ENCODE results near the gene CCDC152.
"Not testable (repeated sequence)": the region's sequence is repeated elsewhere in the genome, so short reads cannot be mapped to it uniquely, and the experiment has no call there.

CCDC152 gene, protein sequence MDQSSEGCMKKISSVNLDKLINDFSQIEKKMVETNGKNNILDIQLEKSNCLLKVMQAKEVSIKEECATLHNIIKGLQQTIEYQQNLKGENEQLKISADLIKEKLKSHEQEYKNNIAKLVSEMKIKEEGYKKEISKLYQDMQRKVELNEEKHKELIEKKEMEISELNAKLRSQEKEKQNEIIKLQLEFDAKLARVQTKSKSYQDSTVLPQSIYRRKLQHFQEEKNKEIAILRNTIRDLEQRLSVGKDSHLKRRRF

DNA sequence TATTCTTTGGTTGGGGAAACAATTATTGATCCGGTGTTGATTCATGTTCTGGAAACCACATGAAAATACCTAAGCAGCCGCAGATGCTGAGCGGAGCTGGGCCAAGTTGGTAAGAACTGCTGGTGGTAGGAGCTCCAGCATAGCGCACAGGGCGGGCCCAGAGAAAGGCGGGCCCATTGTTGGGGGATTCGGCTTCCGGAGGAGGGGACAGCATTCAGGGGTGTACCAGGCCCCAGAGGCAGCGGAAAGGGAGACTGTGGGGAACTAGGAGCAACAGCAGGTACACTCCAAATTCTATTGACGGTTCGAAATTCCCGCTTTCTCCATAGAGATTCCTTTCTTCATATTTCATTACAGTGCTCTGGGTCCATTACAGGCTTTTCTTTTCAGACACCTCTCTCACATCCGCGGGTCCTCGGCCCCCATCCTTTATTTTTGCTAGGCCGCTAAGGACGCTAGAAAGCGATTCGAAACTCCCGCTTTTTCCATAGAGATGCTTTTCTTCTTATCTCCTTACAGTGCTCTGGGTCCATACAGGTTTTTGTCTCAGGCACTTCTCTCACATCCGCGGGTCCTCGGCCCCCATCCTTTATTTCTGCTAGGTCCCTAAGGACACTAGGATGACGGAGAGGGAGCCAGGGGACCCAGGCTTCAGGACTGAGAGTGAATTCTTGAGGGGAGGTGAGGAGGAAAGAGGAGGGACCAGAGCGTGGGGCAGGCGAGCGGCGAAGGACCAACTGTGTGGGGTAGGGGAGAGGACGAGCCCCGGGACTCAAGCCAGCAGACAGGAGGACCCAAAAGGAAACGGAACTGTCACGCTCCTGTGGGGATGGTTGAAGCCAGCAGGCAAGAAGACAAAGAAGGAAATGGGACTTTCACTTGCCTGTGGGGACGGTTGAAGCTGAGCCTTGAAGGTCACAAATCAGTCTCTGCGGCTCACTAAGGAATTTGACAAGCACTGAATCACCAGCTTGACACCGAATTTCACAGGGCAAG lies at the start of gene CCDC152:
CCDC152 (plus strand) TSS at position 213 of the 996 bp plus-strand sequence. CDS start 2,304 bp downstream, outside the sequence.
- DNase-seq: peak; percentile 58 to 71

DNA sequence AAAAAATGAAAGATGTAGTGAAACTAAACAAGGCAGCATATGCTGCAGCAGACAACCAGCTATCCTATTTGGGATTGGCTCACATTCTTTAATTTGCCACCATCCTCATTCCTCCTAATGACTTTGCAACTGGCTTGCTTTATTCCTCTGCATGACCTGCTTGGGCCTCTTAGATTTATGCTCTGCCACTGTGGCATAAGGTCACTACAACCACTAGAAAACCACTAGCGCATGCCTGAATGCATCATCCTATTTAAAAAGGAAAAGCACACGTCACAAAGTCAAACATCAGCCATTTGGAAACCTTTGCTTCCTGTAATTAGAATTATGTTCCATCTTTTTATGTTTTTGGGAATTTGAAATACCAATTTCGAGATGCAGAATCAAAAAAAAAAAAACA lies 40.8 kb upstream of the CCDC152 start:
- DNase-seq: no peak

GRCh38 chr5:42718591-42718990 lies 38.0 kb upstream of the CCDC152 start:
- peak in 1 of 2 experiments; percentile 4 for DNase-seq

DNA sequence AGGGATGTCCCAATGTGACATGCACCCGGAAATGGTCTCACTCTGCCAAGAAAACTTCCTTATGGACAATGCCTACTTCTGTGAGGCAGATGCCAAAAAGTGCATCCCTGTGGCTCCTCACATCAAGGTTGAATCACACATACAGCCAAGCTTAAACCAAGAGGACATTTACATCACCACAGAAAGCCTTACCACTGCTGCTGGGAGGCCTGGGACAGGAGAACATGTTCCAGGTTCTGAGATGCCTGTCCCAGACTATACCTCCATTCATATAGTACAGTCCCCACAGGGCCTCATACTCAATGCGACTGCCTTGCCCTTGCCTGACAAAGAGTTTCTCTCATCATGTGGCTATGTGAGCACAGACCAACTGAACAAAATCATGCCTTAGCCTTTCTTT lies 37.6 kb upstream of the CCDC152 start:
- peak in 1 of 2 experiments; percentile 4 for DNase-seq

DNA sequence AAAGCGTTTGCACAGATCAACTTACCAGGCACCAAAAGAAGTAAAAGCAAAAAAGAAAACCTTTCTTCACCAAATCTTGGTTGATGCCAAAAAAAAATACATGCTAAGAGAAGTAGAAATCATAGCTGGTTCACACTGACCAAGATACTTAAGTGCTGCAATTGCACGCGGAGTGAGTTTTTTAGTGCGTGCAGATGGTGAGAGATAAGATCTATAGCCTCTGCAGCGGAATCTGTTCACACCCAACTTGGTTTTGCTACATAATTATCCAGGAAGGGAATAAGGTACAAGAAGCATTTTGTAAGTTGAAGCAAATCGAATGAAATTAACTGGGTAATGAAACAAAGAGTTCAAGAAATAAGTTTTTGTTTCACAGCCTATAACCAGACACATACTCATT lies 36.4 kb upstream of the CCDC152 start:
- no peak for DNase-seq

DNA sequence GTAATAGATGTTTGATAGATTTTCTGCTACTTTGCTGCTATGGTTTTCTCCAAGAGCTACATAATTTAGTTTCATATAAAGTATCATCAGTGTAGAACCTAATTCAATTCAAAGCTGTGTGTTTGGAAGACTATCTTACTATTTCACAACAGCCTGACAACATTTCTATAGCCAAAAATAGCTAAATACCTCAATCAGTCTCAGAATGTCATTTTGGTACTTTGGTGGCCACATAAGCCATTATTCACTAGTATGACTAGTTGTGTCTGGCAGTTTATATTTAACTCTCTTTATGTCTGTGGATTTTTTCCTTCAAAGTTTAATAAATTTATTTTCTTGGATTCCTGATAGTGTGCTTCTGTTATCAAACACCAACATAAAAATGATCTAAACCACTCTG lies 35.1 kb upstream of the CCDC152 start:
- no peak for DNase-seq

DNA sequence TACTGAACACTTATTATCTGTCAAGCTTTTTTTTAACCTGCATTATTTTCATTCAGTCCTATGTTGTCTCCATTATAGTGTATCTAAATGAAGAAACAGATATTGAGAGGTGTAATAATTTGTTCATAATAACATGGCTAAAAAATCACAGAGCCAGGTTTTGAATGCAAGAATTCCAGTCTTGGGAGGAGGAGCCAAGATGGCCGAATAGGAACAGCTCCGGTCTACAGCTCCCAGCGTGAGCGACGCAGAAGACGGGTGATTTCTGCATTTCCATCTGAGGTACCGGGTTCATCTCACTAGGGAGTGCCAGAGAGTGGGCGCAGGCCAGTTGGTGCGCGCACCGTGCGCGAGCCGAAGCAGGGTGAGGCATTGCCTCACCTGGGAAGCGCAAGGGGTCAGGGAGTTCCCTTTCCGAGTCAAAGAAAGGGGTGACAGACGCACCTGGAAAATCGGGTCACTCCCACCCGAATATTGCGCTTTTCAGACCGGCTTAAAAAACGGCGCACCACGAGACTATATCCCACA lies 22.0 kb upstream of the CCDC152 start:
- not testable (repeated sequence) for DNase-seq

GRCh38 chr5:42740920-42741319 lies 15.7 kb upstream of the CCDC152 start:
- DNase-seq: no peak

- DNase-seq: peak in 1 of 2 experiments; percentile 19
Measured at GRCh38 chr5:42745426-42745825, 11.2 kb upstream of the CCDC152 start.

- DNase-seq: no peak
Measured at GRCh38 chr5:42745856-42746255, 10.8 kb upstream of the CCDC152 start.

DNA sequence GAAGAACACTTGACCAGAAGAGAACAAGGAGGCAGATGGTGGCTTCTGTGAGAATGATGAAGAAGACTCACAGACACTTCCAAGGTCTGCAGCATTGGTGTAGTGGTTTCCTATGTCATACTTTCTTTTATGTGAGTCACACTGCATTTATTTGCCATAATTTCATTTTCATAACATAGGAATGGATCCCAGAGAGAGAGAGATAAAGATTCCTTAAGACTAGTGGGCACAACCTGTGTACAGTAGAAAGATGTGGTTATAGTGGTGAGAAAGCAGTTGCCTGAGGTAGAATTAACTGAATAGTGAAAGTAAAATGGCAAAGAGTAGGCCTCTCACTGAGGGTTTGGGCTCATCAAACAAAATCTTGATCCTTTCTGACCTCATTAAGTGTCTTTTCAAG lies 7.6 kb upstream of the CCDC152 start:
- DNase-seq: no peak

GRCh38 chr5:42750507-42750906 lies 6.1 kb upstream of the CCDC152 start:
- no peak for DNase-seq

DNA sequence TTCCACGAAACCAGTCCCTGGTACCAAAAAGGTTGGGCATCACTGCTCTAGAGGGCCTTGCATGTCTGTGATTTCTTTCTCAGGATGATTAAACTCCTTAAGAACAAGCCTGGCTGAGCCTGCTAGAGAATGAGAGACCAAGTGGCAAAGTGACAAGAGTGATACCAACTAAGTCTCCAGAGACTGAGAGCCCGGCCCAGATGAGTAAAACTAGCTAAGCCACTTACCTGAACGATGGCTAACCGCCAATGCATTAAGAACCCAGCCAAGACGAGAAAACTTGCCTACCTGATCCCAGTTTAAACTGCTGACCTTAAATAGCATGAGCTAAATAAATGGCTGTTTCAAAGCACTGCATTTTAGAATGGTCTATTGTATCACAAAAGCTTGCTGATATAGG lies 5.6 kb upstream of the CCDC152 start:
- DNase-seq: no peak

GRCh38 chr5:42753099-42753498 lies 3.5 kb upstream of the CCDC152 start:
- no peak for DNase-seq

DNA sequence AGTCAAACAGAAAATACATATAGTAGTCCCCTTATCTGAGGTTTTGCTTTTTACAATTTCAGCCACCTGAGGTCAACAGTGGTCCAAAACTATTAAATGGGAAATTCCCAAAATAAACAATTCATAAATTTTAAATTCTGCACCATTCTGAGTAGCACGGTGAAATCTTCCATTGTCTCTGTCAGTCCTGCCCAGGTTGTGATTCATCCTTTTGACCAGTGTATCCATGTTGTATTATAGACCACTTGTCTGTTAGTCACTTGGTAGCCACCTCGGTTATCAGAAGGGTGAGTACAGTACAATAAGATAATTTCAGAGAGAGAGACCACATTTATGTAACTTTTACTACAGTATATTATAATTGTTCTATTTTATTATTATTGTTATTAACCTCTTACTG lies 2.8 kb downstream of the CCDC152 start:
- no peak for DNase-seq

GRCh38 chr5:42760426-42760825 lies 3.8 kb downstream of the CCDC152 start:
- no peak for DNase-seq

DNA sequence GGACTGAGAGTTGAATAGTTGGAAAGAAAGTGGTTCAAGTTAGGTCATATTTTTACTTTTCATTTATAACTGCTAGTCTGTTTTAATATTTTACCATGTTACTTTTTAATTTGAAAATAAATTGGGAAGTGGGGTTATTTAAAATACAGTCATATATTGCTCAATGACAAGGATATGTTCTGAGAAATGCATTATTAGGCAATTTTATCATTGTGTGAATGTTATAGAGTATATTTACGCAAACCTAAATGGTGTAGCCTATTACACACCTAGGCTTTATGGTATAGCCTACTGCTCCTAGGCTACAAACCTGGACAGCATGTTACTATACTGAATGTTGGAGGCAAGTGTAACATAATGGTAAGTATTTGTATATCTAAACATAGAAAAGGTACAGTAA lies 5.2 kb downstream of the CCDC152 start:
- DNase-seq: no peak

DNA sequence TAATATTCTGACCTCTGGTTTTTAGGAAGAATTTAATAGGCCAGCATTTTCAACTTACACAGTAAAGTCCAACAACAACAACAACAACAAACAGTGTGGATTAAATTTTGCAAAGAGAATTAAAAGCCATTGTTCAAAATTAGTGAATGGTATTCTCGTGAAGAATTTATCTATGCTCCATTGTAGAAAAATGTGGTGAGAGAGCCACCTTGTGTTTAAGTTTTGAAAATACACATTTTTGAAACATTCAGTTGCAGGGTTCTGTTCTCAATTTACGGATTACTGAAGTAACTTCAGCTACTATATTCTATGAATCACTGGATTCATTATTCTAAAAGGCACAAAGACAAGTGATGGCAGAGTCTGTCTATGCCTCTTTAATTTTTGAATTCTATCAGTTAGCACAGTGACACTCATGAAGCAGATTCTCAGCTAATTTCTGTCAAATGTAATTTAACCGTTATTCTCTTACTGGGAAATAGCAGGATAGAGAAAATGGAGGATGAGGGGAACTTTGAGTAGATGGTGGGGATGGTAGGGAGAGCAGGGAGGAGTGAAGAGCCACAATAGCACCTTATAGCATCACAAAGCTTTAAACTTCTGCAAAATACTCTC lies 11.0 kb downstream of the CCDC152 start:
- DNase-seq: no peak

DNA sequence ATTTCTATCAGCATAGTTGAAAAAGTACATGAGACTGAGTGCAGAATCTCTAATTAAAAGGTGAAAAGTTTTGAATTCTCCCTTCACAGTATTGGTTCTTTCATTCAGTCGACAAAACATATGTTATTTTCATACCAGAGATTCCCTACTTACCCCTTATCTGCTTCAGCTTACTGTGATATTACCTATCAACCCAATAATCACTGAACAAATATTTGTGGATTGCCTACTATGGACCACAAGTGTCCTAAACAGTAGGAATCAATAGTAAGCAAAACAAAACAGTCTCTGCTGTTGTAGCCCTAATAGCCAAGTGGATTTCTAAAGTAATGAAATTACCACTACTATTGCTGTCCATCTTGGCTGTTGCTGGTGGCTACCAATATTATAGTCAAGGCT lies 11.5 kb downstream of the CCDC152 start:
- no peak for DNase-seq

DNA sequence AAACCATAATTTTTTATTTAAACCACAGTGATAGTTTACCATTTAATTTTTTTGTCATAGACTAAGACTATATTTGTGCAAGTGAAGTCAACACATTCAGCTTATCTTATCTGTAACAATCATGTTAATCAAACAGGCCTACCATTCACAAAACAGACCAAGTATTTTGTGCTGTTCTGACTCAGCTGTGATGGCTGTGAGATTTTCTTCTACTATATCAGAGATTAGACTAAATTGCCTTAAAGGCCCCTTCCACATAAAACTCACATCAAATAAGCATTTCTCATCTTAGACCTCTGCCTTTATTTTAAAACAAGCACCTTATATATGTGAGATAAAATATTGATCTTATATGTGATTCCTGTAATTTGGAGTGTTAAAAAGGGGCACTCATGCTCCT lies 13.4 kb downstream of the CCDC152 start:
- DNase-seq: no peak

DNA sequence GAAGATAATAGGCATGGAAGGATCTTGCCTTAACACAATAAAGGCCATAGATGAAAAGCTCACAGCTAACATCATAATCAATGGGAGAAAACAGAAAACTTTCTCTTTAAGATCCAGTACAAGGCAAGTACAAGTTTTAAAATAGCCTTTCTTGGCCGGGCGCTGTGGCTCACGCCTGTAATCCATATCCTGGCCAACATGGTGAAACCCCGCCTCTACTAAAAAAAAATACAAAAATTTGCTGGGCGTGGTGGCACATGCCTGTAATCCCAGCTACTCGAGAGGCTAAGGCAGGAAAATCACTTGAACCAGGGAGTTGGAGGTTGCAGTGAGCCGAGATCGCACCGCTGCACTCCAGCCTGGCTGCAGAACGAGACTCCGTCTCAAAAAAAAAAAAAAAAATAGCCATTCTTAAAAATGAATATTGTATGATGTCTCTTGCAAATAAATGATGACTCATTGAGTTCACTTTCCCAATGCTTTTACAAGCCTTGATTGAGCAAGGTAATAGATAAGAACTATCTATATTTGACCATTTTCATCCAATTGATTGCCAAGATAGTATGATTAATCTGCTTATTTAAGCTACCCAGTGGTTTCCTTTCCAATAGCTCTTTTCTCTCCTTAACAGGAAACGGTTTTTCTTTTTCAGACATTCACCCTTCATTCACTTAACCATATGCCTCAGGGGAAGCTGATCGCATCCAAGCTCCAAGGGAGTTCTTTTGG lies 15.8 kb downstream of the CCDC152 start:
- no peak for DNase-seq

DNA sequence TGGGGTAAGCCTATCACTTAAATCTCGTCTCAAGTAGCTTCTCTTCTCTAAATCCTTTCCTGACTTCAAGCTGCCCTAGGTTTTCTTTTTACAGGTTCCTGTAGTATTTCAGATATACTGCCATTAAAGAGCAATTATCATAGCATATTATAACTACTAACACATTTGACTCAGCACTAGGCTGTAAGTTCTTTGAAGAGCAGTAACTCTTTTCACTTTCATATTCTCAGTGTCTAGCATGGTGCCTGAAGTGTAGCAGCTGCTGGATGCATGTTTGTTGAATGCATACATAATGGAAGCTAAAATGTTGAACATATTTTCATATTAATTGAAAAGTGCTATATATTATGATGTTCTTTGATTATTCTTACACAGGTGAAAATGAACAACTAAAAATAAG lies 22.5 kb downstream of the CCDC152 start:
- no peak for DNase-seq

DNA sequence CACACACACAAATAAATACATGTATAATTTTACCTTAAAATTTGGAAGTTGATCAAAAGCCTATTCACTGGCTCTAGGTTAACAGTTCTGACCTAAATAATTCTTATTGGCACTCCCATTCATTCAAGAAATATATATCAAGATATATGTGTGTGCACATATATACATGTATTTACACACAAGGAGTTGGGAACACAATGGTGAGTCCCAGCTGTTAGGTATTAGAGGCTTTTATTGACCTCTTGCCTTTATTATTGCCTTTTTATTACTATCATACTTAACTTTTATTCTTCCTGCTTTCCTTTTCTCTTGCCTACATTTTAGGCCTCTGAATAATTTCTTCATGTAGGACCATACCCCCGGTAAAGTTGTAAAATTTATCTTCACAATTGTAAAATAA lies 25.0 kb downstream of the CCDC152 start:
- DNase-seq: no peak

Data from activated CD4-positive, alpha-beta T cell treated with anti-CD3 and anti-CD28 coated beads, Interleukin-2, amount 50 U/mL, for 48 hours (primary cell).